Effector memory CD8-positive, alpha-beta T cell (primary cell): ENCODE measurements around the gene PRAMEF4.
"Not testable (repeated sequence)": the region's sequence is repeated elsewhere in the genome, so short reads cannot be mapped to it uniquely, and the experiment has no call there.

Experiments used
- ATAC-seq: fragments of 150-1000 bp; cut with Tn5 transposase; replicated peaks from 2 replicates; pipeline ENCODE4 v1.10.0; 2021; ENCODE audit warnings: mild to moderate bottlenecking, moderate library complexity
- DNase-seq, 3 experiments: peaks; one replicate each; pipeline ENCODE4 v3.0.0; 2021
- H3K27ac Mint-ChIP-seq, 2 donors: one replicate each; pipeline ENCODE4 v1.8.0; 2022; ENCODE audit warnings: mild to moderate bottlenecking in 2 of 2, mixed read lengths in 2 of 2, moderate library complexity in 2 of 2
- H3K27me3 Mint-ChIP-seq, 2 donors: one replicate each; pipeline ENCODE4 v1.8.0; 2022; ENCODE audit warnings: mixed read lengths in 2 of 2
- H3K36me3 Mint-ChIP-seq: one replicate; pipeline ENCODE4 v1.8.0; 2022; ENCODE audit warnings: mild to moderate bottlenecking, moderate library complexity, mixed read lengths; ENCODE audit not compliant: insufficient read depth
- H3K4me1 Mint-ChIP-seq, 2 donors: one replicate each; pipeline ENCODE4 v1.8.0; 2022; ENCODE audit warnings: low read depth in 2 of 2, mixed read lengths in 2 of 2
- H3K4me3 Mint-ChIP-seq, 2 donors: one replicate each; pipeline ENCODE4 v1.8.0; 2022; ENCODE audit warnings: mild to moderate bottlenecking in 2 of 2, mixed read lengths in 2 of 2, moderate library complexity in 2 of 2
- H3K9me3 Mint-ChIP-seq, 2 donors: one replicate each; pipeline ENCODE4 v1.8.0; 2022; ENCODE audit warnings: mixed read lengths in 2 of 2
- total RNA-seq, 9 experiments: gene quantifications; one replicate each; lab custom pipeline; 2026; lab: John Stamatoyannopoulos, UW

Gene PRAMEF4
- total RNA-seq: 0 reads per million in 9 experiments

GRCh38 chr1:12886101-12886500, at the start of gene PRAMEF4:
TSS of gene PRAMEF4 (minus strand) at chr1:12886201. CDS start at chr1:12883394, 2,807 bp downstream.
- H3K27ac Mint-ChIP-seq, H3K9me3 Mint-ChIP-seq, H3K27me3 Mint-ChIP-seq, ATAC-seq, H3K36me3 Mint-ChIP-seq, H3K4me3 Mint-ChIP-seq, H3K4me1 Mint-ChIP-seq, DNase-seq: not testable (repeated sequence)

- ATAC-seq, H3K27me3 Mint-ChIP-seq, H3K27ac Mint-ChIP-seq, H3K4me1 Mint-ChIP-seq, H3K36me3 Mint-ChIP-seq, H3K4me3 Mint-ChIP-seq, DNase-seq, H3K9me3 Mint-ChIP-seq: not testable (repeated sequence)
Measured at GRCh38 chr1:12924368-12924767, 38.4 kb upstream of the PRAMEF4 start.

GRCh38 chr1:12921749-12922148, 35.7 kb upstream of the PRAMEF4 start:
- not testable (repeated sequence) for H3K36me3 Mint-ChIP-seq, H3K4me1 Mint-ChIP-seq, H3K27ac Mint-ChIP-seq, H3K9me3 Mint-ChIP-seq, H3K27me3 Mint-ChIP-seq, ATAC-seq, DNase-seq, H3K4me3 Mint-ChIP-seq

GRCh38 chr1:12916310-12916709, 30.3 kb upstream of the PRAMEF4 start, which contains the start of gene PRAMEF7:
TSS of gene PRAMEF7 (plus strand) at chr1:12916610. CDS start at chr1:12917693, 1,083 bp downstream.
- not testable (repeated sequence) for H3K9me3 Mint-ChIP-seq, DNase-seq, H3K27ac Mint-ChIP-seq, H3K36me3 Mint-ChIP-seq, ATAC-seq, H3K4me3 Mint-ChIP-seq, H3K4me1 Mint-ChIP-seq, H3K27me3 Mint-ChIP-seq

GRCh38 chr1:12903793-12904572, 18.0 kb upstream of the PRAMEF4 start:
- H3K9me3 Mint-ChIP-seq, H3K27ac Mint-ChIP-seq, ATAC-seq, H3K4me1 Mint-ChIP-seq, H3K4me3 Mint-ChIP-seq, DNase-seq, H3K36me3 Mint-ChIP-seq, H3K27me3 Mint-ChIP-seq: not testable (repeated sequence)

- ATAC-seq, H3K4me1 Mint-ChIP-seq, H3K27me3 Mint-ChIP-seq, H3K27ac Mint-ChIP-seq, H3K4me3 Mint-ChIP-seq, H3K36me3 Mint-ChIP-seq, DNase-seq, H3K9me3 Mint-ChIP-seq: not testable (repeated sequence)
Measured at GRCh38 chr1:12899186-12899585, 13.2 kb upstream of the PRAMEF4 start.

- H3K4me3 Mint-ChIP-seq, H3K27ac Mint-ChIP-seq, H3K27me3 Mint-ChIP-seq, ATAC-seq, DNase-seq, H3K4me1 Mint-ChIP-seq, H3K9me3 Mint-ChIP-seq, H3K36me3 Mint-ChIP-seq: not testable (repeated sequence)
Measured at GRCh38 chr1:12898170-12898569, 12.2 kb upstream of the PRAMEF4 start, which contains the start of gene PRAMEF10. TSS of gene PRAMEF10 (minus strand) at chr1:12898270. CDS start at chr1:12895847, 2,423 bp downstream.

- not testable (repeated sequence) for H3K4me1 Mint-ChIP-seq, H3K9me3 Mint-ChIP-seq, H3K27ac Mint-ChIP-seq, H3K36me3 Mint-ChIP-seq, H3K27me3 Mint-ChIP-seq, DNase-seq, ATAC-seq, H3K4me3 Mint-ChIP-seq
Measured at GRCh38 chr1:12878453-12878852, 7.5 kb downstream of the PRAMEF4 start.

- not testable (repeated sequence) for H3K36me3 Mint-ChIP-seq, H3K27ac Mint-ChIP-seq, H3K4me3 Mint-ChIP-seq, H3K4me1 Mint-ChIP-seq, DNase-seq, ATAC-seq, H3K9me3 Mint-ChIP-seq
- peaks cover 13 to 14% of the 10 kb centered on the region in 2 donors for H3K27me3 Mint-ChIP-seq
Measured at GRCh38 chr1:12863131-12863880, 22.7 kb downstream of the PRAMEF4 start.

GRCh38 chr1:12856786-12857185, 29.2 kb downstream of the PRAMEF4 start, which contains the start of gene PRAMEF2:
TSS of gene PRAMEF2 (plus strand) at chr1:12857086. CDS start at chr1:12859010, 1,924 bp downstream.
- not testable (repeated sequence) for ATAC-seq, H3K36me3 Mint-ChIP-seq, H3K27ac Mint-ChIP-seq, H3K4me1 Mint-ChIP-seq, H3K4me3 Mint-ChIP-seq, H3K9me3 Mint-ChIP-seq, DNase-seq
- peaks cover 13 to 14% of the 10 kb centered on the region in 2 donors for H3K27me3 Mint-ChIP-seq

GRCh38 chr1:12851779-12852178, 34.2 kb downstream of the PRAMEF4 start:
- peaks cover 0 to 2% of the 10 kb centered on the region in 2 donors for H3K9me3 Mint-ChIP-seq
- H3K4me1 Mint-ChIP-seq: no peaks in the 10 kb centered on the region
- H3K27ac Mint-ChIP-seq: no peak overlapping the region
- ATAC-seq: no peak
- H3K36me3 Mint-ChIP-seq: no peaks in the 10 kb centered on the region
- H3K4me3 Mint-ChIP-seq: no peak overlapping the region
- no peak for DNase-seq
- peaks cover 14 to 23% of the 10 kb centered on the region in 2 donors for H3K27me3 Mint-ChIP-seq

GRCh38 chr1:12848620-12849019, 37.4 kb downstream of the PRAMEF4 start, which contains the start of gene HNRNPCL1:
TSS of gene HNRNPCL1 (minus strand) at chr1:12848720. CDS start at chr1:12848289, 431 bp downstream.
- peaks cover 14 to 23% of the 10 kb centered on the region in 2 donors for H3K27me3 Mint-ChIP-seq
- not testable (repeated sequence) for H3K4me1 Mint-ChIP-seq, H3K27ac Mint-ChIP-seq, H3K9me3 Mint-ChIP-seq, H3K36me3 Mint-ChIP-seq, DNase-seq, H3K4me3 Mint-ChIP-seq, ATAC-seq

GRCh38 chr1:12833251-12833650, 52.8 kb downstream of the PRAMEF4 start:
- not testable (repeated sequence) for H3K4me1 Mint-ChIP-seq, H3K4me3 Mint-ChIP-seq, H3K27ac Mint-ChIP-seq, DNase-seq, H3K36me3 Mint-ChIP-seq, ATAC-seq, H3K9me3 Mint-ChIP-seq
- peaks cover 8 to 17% of the 10 kb centered on the region in 2 donors for H3K27me3 Mint-ChIP-seq
